ENCODE measurements around the gene TBX5.

The TBX5 gene

GRCh38 chr12:114320968-114321367 is 85.0 kb downstream of the TBX5 start:
- no peak for DNase-seq (ENCODE audit: low read depth in 2 of 2)

DNA sequence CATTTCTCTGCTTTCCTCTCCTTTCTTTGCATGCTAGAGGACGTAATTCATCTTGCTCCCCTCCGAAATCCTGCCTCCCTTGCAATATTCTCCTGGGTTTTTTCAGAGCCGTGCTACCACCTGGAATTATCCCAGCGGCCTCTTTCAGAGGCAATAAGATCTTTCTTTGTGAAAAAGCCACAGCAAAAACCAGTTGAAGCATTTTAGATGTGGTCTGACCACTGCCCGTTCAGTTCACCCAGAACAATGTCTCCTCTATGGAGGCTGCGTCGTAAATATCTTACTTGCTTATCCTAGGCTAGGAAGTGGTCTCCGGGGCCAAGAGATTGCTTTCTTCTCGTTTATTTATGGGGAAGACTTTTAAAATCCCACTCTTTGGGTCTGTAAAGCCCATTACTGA is 85.8 kb downstream of the TBX5 start:
- no peak for DNase-seq (ENCODE audit: low read depth in 2 of 2)

DNA sequence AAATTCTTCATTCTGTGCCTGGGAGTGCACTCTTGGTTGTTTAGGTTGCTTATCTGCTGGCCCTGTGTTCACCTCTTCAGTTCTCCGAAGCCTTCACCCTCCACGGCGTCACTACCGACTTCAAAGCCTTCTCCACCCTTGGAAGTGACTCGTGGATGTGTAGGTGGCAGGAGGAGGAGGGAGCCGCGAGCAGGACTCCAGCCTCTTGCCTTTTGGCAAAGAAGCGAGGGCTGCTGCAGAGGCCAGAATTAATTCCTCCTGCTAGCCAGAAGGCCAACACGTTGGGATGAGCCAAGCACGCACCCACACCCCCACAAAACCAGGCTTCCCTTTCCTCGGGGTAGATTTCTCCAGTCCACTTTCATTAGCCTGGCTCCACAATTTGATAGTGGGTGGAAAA is 86.5 kb downstream of the TBX5 start:
- DNase-seq (ENCODE audit: low read depth in 2 of 2), result no peak

GRCh38 chr12:114318984-114319383 is 87.0 kb downstream of the TBX5 start:
- no peak for DNase-seq (ENCODE audit: low read depth in 2 of 2)

- DNase-seq (ENCODE audit: low read depth in 2 of 2), result no peak
Measured at GRCh38 chr12:114316076-114316475, 89.9 kb downstream of the TBX5 start.

- DNase-seq (ENCODE audit: low read depth in 2 of 2), result no peak
Measured at GRCh38 chr12:114314974-114315720, 90.8 kb downstream of the TBX5 start.

- no peak for DNase-seq (ENCODE audit: low read depth in 2 of 2)
Measured at GRCh38 chr12:114314403-114314802, 91.5 kb downstream of the TBX5 start.

- DNase-seq (ENCODE audit: low read depth in 2 of 2), result no peak
Measured at GRCh38 chr12:114313910-114314309, 92.0 kb downstream of the TBX5 start.

DNA sequence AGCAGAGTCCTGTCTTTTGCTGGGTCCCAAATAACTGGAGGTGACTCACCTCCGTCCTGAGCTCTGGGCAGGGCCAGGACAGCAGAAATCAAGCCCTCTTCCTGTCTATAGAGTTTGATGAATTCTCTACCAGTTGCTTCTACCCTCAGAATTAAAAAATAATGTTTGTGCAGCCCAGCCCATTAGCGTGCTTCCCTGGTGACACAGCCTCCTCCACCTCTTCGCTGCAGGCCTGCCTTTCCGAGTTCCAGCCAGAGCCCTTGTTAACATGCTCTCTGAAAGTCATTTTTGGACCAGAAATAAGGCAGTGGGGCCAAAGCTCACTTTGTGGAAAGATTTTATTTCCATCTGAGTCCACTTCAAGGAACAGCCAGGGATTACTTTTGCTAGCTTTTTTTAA is 94.0 kb downstream of the TBX5 start:
- no peak for DNase-seq (ENCODE audit: low read depth in 2 of 2)

DNA sequence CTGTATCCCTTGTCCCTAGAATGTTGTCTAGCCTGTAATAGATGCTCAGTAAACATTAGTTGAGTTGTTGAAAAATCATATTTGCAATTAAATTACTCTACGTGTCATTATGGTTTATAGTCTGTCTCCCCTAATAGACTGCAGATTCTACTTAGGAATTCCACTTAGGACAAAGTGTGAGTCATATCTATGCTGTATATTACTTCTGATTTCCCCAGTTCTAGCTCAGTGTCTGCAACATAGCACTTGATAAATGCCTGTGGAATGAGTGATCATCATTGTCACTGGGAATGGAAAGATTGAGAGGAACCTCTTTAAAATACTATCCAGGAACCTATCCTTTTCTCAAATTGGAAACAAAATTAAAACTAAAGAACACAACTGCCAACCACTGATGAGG is 99.3 kb downstream of the TBX5 start:
- no peak for DNase-seq (ENCODE audit: low read depth in 2 of 2)

DNA sequence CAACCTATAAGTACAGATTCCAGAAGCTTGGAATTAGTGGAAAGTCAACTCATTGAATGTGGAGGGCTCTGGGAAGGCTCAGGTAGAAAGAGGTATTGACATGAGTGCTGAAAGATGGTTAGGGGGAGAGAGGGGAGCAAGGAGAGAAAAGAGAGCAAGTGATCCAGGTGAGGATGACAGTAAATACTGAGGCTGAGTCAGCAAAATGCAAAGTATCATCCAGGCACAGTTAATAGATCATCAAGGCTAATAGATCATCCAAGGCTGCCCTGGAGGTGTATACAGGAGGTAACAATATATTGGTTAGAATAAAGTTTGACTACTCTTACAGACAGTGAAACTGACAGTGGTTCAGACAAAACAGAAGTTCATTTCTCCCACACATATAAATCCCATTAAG is 100.5 kb downstream of the TBX5 start:
- DNase-seq (ENCODE audit: low read depth in 2 of 2), result no peak

Measured in stimulated activated CD8-positive, alpha-beta memory T cell treated with anti-CD3 and anti-CD28 coated beads, Interleukin-2, amount 100 ng/mL, for 48 hours (primary cell).